Measurements from ENCODE around the gene BTLA.
"Not testable (repeated sequence)": the region's sequence is repeated elsewhere in the genome, so short reads cannot be mapped to it uniquely, and the experiment has no call there.

The BTLA gene

GRCh38 chr3:112498914-112499711 is at the start of gene BTLA:
TSS of gene BTLA (minus strand) at chr3:112499472. CDS start at chr3:112499358, 114 bp downstream.
- DNase-seq (ENCODE audit: low read depth): no peak
- no peak within 1 kb of the TSS for H3K4me3 ChIP-seq (ENCODE audit: low read depth, low read length)

GRCh38 chr3:112546216-112546759 is 47.0 kb upstream of the BTLA start:
- DNase-seq (ENCODE audit: low read depth): no peak
- H3K4me3 ChIP-seq (ENCODE audit: low read depth, low read length): no peak overlapping the region

- DNase-seq (ENCODE audit: low read depth): no peak
- no peak overlapping the region for H3K4me3 ChIP-seq (ENCODE audit: low read depth, low read length)
Observed at GRCh38 chr3:112539825-112540650, 40.8 kb upstream of the BTLA start.

GRCh38 chr3:112531358-112531781 is 32.1 kb upstream of the BTLA start:
- DNase-seq (ENCODE audit: low read depth): peak; percentile 1
- no peak overlapping the region for H3K4me3 ChIP-seq (ENCODE audit: low read depth, low read length)

- no peak for DNase-seq (ENCODE audit: low read depth)
- H3K4me3 ChIP-seq (ENCODE audit: low read depth, low read length): no peak overlapping the region
Observed at GRCh38 chr3:112530573-112530972, 31.3 kb upstream of the BTLA start.

- DNase-seq (ENCODE audit: low read depth); H3K4me3 ChIP-seq (ENCODE audit: low read depth, low read length): not testable (repeated sequence)
Observed at GRCh38 chr3:112524127-112524526, 24.9 kb upstream of the BTLA start.

- H3K4me3 ChIP-seq (ENCODE audit: low read depth, low read length): no peak overlapping the region
- peak; percentile 34 for DNase-seq (ENCODE audit: low read depth)
Observed at GRCh38 chr3:112519424-112520001, 20.2 kb upstream of the BTLA start.

GRCh38 chr3:112518970-112519369 is 19.7 kb upstream of the BTLA start:
- not testable (repeated sequence) for H3K4me3 ChIP-seq (ENCODE audit: low read depth, low read length); DNase-seq (ENCODE audit: low read depth)

GRCh38 chr3:112514527-112515128 is 15.4 kb upstream of the BTLA start:
- DNase-seq (ENCODE audit: low read depth): no peak
- H3K4me3 ChIP-seq (ENCODE audit: low read depth, low read length): no peak overlapping the region

- no peak for DNase-seq (ENCODE audit: low read depth)
Observed at GRCh38 chr3:112512320-112512719, 13.0 kb upstream of the BTLA start.

GRCh38 chr3:112508860-112509259 is 9.6 kb upstream of the BTLA start:
- no peak for DNase-seq (ENCODE audit: low read depth)
- no peak overlapping the region for H3K4me3 ChIP-seq (ENCODE audit: low read depth, low read length)

More at GRCh38 chr3:112512320-112512719, 13.0 kb upstream of the BTLA start:
- no peak overlapping the region for H3K4me3 ChIP-seq (ENCODE audit: low read depth, low read length)

GRCh38 chr3:112508261-112508660 is 9.0 kb upstream of the BTLA start:
- H3K4me3 ChIP-seq (ENCODE audit: low read depth, low read length): no peak overlapping the region
- DNase-seq (ENCODE audit: low read depth): no peak

GRCh38 chr3:112505907-112506306 is 6.6 kb upstream of the BTLA start:
- no peak overlapping the region for H3K4me3 ChIP-seq (ENCODE audit: low read depth, low read length)

GRCh38 chr3:112504123-112504522 is 4.9 kb upstream of the BTLA start:
- H3K4me3 ChIP-seq (ENCODE audit: low read depth, low read length): no peak overlapping the region
- DNase-seq (ENCODE audit: low read depth): no peak

More at GRCh38 chr3:112505907-112506306, 6.6 kb upstream of the BTLA start:
- no peak for DNase-seq (ENCODE audit: low read depth)

- no peak for DNase-seq (ENCODE audit: low read depth)
- no peak overlapping the region for H3K4me3 ChIP-seq (ENCODE audit: low read depth, low read length)
Observed at GRCh38 chr3:112503304-112503972, 4.2 kb upstream of the BTLA start.

- H3K4me3 ChIP-seq (ENCODE audit: low read depth, low read length): no peak overlapping the region
- DNase-seq (ENCODE audit: low read depth): no peak
Observed at GRCh38 chr3:112500621-112501020, 1.3 kb upstream of the BTLA start.

GRCh38 chr3:112497897-112498548 is 1.2 kb downstream of the BTLA start:
- no peak overlapping the region for H3K4me3 ChIP-seq (ENCODE audit: low read depth, low read length)
- DNase-seq (ENCODE audit: low read depth): no peak

GRCh38 chr3:112496366-112497067 is 2.8 kb downstream of the BTLA start:
- DNase-seq (ENCODE audit: low read depth): no peak

More at GRCh38 chr3:112496366-112497067, 2.8 kb downstream of the BTLA start:
- no peak overlapping the region for H3K4me3 ChIP-seq (ENCODE audit: low read depth, low read length)
